Prostate gland (tissue), 2 donors: ENCODE data around the gene GNS. TPM values are rescaled to one million over a fixed set of nuclear protein-coding genes. Genes with fewer than 3 reads are reported as not detected.
"Not testable (repeated sequence)": the region's sequence is repeated elsewhere in the genome, so short reads cannot be mapped to it uniquely, and the experiment has no call there.

Experiments used
- DNase-seq: peaks from one replicate; pipeline ENCODE4 v3.0.0-alpha.2; 2019; ENCODE audit warnings: low spot score
- H3K27ac ChIP-seq, 2 donors: fragments of 200-600 bp; sonication (generic); 2 replicates each; pipeline ENCODE4 v1.5.1; 2017 to 2019
- H3K27me3 ChIP-seq: fragments of 200-600 bp; sonication (generic); replicated peaks from 2 replicates; pipeline ENCODE4 v1.5.1; 2019; ENCODE audit not compliant: insufficient read depth
- H3K36me3 ChIP-seq, 2 donors: fragments of 200-600 bp; sonication (generic); 1 replicate in 1 of 2; 2 replicates in 1 of 2; pipeline versions ENCODE4 v1.5.1 to v1.8.1; 2017 to 2019
- H3K4me1 ChIP-seq: fragments of 200-600 bp; sonication (generic); replicated peaks from 2 replicates; pipeline ENCODE4 v1.5.1; 2019
- H3K4me3 ChIP-seq, 2 donors: fragments of 200-600 bp; sonication (generic); 2 replicates each; pipeline ENCODE4 v1.5.1; 2017 to 2019
- H3K9me3 ChIP-seq: fragments of 200-600 bp; sonication (generic); 2 replicates; pipeline ENCODE4 v1.5.1; 2017
- CTCF ChIP-seq, 4 experiments: fragments of 200-600 bp in 2 of 4; fragments of 450-650 bp in 2 of 4; sonication (generic) in 2 of 4; IDR thresholded peaks; 1 replicate in 3 of 4; 2 replicates in 1 of 4; pipeline ENCODE4 v1.5.1; 2016 to 2019; ENCODE audit warnings: antibody characterized with exemption in 4 of 4, mild to moderate bottlenecking in 2 of 4, moderate library complexity in 2 of 4
- POLR2A ChIP-seq: fragments of 450-650 bp; IDR thresholded peaks from one replicate; pipeline ENCODE4 v1.6.1; 2016; ENCODE audit warnings: antibody characterized with exemption, mild to moderate bottlenecking
- POLR2AphosphoS5 ChIP-seq: sonication (generic); formaldehyde crosslinking; IDR thresholded peaks from one replicate; pipeline ENCODE4 v1.6.1; 2017; ENCODE audit warnings: antibody characterized with exemption
- WGBS: methylation state at CpG from one replicate; pipeline ENCODE4 v1.1.5; 2018; 5-methylcytosine and 5-hydroxymethylcytosine counted together
- intact Hi-C: fragments of 100-400 bp; cut with DNase I; formaldehyde crosslinking; loops from one replicate; pipeline ENCODE4 v1.14.2; 2022
- total RNA-seq, 2 donors: library from RNA; depleted of rRNA; stranded (reverse); fragments of >200 nt; gene quantifications; one replicate each; pipeline ENCODE4 v1.1.0, GENCODE V29; 2016

Gene GNS
- total RNA-seq, 2 donors from 2014 or later = 77.7 to 98.7 TPM

GRCh38 chr12:64802180-64802775, 43.1 kb upstream of the GNS start:
- TF ChIP-seq CTCF (IDR thresholded peaks at IDR 0.05) = peak in 3 of 4 experiments; percentile 52 to 82 (median 73)
- H3K9me3 ChIP-seq, H3K4me1 ChIP-seq, DNase-seq, H3K4me3 ChIP-seq, intact Hi-C loops, H3K27ac ChIP-seq, H3K27me3 ChIP-seq, H3K36me3 ChIP-seq: not testable (repeated sequence)
- 33% methylated on average over 8 of the region's 8 CpGs for WGBS

- intact Hi-C loops = no loop called here
- no peak overlapping the region for H3K4me3 ChIP-seq
- H3K36me3 ChIP-seq = no peaks in the 10 kb centered on the region
- DNase-seq = no peak
- H3K27me3 ChIP-seq = no peaks in the 10 kb centered on the region
- no peak overlapping the region for H3K27ac ChIP-seq
- TF ChIP-seq POLR2A (no peak), POLR2AphosphoS5 (no peak), CTCF (IDR thresholded peaks at IDR 0.05) (no peak)
- WGBS = 66% methylated on average over 2 of the region's 2 CpGs
- no peaks in the 10 kb centered on the region for H3K9me3 ChIP-seq
- no peaks in the 10 kb centered on the region for H3K4me1 ChIP-seq
Observed at GRCh38 chr12:64801381-64801780, 42.2 kb upstream of the GNS start.

- 89% methylated on average over 5 of the region's 5 CpGs for WGBS
- no peaks in the 10 kb centered on the region for H3K9me3 ChIP-seq
- no peak for DNase-seq
- H3K4me3 ChIP-seq = no peak overlapping the region
- no peaks in the 10 kb centered on the region for H3K36me3 ChIP-seq
- intact Hi-C loops = no loop called here
- H3K27ac ChIP-seq = no peak overlapping the region
- H3K4me1 ChIP-seq = no peaks in the 10 kb centered on the region
- TF ChIP-seq CTCF (IDR thresholded peaks at IDR 0.05) (no peak), POLR2AphosphoS5 (no peak), POLR2A (no peak)
- no peaks in the 10 kb centered on the region for H3K27me3 ChIP-seq
Observed at GRCh38 chr12:64800640-64801039, 41.4 kb upstream of the GNS start.

GRCh38 chr12:64798165-64798564, 39.0 kb upstream of the GNS start:
- H3K27me3 ChIP-seq = no peaks in the 10 kb centered on the region
- TF ChIP-seq POLR2A (no peak), CTCF (IDR thresholded peaks at IDR 0.05) (no peak), POLR2AphosphoS5 (no peak)
- DNase-seq = no peak
- H3K9me3 ChIP-seq = no peaks in the 10 kb centered on the region
- intact Hi-C loops = no loop called here
- H3K36me3 ChIP-seq = no peaks in the 10 kb centered on the region
- H3K4me3 ChIP-seq = no peak overlapping the region
- H3K27ac ChIP-seq = no peak overlapping the region
- H3K4me1 ChIP-seq = no peaks in the 10 kb centered on the region

GRCh38 chr12:64797156-64797555, 38.0 kb upstream of the GNS start:
- TF ChIP-seq POLR2A (no peak), POLR2AphosphoS5 (no peak), CTCF (IDR thresholded peaks at IDR 0.05) (no peak)
- Histone ChIP-seq H3K27me3 (no peaks in the 10 kb centered on the region), H3K4me1 (no peaks in the 10 kb centered on the region), H3K27ac (no peak overlapping the region), H3K36me3 (no peaks in the 10 kb centered on the region), H3K4me3 (no peak overlapping the region), H3K9me3 (no peaks in the 10 kb centered on the region)
- intact Hi-C loops = no loop called here
- DNase-seq = no peak
- WGBS = 55% methylated on average over 1 of the region's 1 CpG
